ENCODE measurements around the gene MANBA.

GRCh38 chr4:102781570-102781969 is 20.8 kb upstream of the MANBA start:
- no peak for TF ChIP-seq CTCF (IDR thresholded peaks at IDR 0.05)
- TF ChIP-seq POLR2A (IDR thresholded peaks at IDR 0.05): no peak
